ENCODE data around the gene FAHD2A.
"Not testable (repeated sequence)": the region's sequence is repeated elsewhere in the genome, so short reads cannot be mapped to it uniquely, and the experiment has no call there.

Gene FAHD2A

GRCh38 chr2:95376311-95377215 is 25.9 kb upstream of the FAHD2A start:
- DNase-seq (ENCODE audit: low spot score), result no peak

DNA sequence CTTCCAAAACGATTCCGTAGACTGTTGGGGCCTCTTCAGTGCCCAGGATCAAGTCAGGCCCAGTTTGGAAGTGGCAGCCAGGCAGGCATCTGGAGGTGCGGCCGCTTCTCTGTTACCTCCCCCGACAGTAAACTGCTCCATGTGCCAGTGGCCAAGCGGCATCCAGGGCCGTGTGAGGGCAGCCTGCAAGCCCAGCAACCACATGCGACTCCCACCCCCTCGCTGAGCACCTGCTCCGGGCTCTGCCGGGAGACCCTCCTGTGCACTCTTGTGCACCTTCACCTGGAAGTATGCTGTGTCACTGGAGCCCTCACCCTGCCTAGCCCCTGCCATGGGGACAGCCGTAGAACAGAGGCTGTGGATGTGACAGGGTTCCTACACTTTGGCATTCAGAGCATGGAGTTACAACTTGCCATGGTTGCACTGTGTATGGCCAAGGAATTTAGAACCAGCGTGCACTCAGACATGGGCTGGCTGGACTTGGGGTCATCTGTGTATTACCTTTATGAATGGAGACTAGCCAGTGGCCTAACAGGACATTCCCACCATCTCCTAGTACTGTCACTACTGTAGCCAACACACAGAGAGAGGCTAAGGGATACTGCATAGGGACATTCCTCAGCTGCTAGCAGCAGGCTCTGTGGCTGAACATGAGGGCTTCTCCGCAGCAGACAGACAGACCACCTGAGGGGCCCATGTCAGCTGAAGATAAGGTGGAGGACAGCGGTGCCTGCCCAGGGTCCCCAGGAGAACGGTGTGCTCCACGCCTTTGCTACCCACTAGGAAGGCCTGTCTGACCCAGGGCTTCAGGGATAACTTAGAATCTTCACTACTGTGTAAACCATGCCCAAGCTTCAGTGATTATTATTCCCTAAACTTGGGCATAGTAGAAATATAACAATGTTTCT is 25.0 kb upstream of the FAHD2A start:
- DNase-seq (ENCODE audit: low spot score), result no peak

- not testable (repeated sequence) for DNase-seq (ENCODE audit: low spot score)
These were observed 24.2 kb upstream of the FAHD2A start for GRCh38 chr2:95378281-95378680.

DNA sequence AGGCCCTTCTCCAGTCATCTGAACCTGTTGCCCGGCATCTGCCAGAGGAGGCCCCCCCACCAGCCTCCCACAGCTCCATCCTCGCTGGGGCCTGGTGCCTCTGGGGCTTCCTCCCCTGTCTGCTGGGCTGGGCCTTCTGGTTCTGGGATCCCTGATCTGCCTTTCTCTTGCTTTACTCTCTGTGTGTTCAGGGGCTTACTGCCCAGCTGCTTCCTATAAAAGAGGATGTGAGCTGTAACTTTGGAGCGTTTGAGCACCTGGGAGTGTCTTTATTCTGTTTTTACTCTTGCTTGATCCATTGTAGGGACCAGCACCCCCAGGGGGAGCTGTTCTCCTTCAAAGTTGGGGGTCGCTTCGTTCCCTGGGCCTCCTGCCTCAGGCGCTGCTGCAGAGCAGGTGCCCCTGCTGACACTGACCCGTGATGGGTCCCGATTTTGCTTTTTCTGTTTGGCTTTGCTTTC is 23.1 kb upstream of the FAHD2A start:
- DNase-seq (ENCODE audit: low spot score), result no peak

DNA sequence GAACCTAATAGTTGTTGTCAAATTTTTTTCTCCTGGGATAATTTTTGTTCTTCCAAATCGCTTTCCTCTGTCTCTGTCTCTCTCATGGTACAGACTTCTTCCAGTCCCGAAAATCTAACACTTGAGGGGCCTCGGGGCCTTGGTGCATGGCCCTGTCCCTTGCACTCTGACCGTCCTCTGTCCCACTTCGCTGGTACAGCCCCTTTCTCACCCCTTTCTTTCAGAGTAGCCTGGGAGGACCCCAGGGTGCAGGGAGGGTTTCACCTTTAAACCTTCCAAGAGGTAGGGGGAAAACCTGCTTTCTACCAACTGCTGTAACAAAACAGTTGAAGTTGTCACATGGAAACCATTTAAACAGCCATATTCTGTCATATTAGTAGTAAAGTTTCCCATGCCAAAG is 22.2 kb upstream of the FAHD2A start:
- DNase-seq (ENCODE audit: low spot score), result no peak

DNA sequence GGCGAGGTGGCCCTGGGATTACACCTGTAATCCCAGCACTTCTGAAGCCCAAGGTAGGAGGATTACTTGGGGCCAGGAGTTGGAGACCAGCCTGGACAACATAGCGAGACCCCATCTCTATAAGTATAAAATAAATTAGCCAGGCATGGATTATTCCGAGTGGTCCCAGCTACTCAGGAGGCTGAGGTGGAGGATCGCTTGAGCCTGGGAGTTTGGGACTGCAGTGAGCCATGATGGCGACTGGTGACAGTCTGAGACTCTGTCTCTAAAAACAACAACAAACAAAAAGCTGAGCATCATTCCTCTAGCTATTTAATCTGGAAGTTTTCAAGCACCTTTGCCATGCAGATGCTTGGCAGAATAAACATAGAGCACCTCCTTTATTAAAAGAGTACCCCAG is 21.8 kb upstream of the FAHD2A start:
- DNase-seq (ENCODE audit: low spot score), result no peak

GRCh38 chr2:95381212-95382191 is 21.0 kb upstream of the FAHD2A start:
- no peak for DNase-seq (ENCODE audit: low spot score)

DNA sequence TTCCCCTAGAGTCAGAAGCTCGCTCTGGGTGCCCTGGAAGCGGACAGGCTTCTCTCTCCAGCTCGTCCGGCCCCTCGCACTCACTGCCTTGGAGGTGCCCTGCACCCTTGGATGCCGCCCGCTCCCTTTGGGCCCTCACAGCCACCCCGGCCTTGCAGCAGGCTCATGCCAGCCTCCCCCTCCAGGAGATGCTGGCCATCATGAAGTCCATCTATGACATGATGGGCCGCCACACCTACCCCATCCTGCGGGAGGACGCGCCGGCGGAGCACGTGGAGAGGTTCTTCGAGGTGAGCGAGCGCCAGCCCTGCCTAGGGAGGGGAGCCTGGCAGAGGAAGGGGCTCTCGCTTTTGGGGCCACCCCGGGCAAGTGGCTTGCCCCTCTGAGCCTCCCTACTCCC is 20.3 kb upstream of the FAHD2A start:
- no peak for DNase-seq (ENCODE audit: low spot score)

DNA sequence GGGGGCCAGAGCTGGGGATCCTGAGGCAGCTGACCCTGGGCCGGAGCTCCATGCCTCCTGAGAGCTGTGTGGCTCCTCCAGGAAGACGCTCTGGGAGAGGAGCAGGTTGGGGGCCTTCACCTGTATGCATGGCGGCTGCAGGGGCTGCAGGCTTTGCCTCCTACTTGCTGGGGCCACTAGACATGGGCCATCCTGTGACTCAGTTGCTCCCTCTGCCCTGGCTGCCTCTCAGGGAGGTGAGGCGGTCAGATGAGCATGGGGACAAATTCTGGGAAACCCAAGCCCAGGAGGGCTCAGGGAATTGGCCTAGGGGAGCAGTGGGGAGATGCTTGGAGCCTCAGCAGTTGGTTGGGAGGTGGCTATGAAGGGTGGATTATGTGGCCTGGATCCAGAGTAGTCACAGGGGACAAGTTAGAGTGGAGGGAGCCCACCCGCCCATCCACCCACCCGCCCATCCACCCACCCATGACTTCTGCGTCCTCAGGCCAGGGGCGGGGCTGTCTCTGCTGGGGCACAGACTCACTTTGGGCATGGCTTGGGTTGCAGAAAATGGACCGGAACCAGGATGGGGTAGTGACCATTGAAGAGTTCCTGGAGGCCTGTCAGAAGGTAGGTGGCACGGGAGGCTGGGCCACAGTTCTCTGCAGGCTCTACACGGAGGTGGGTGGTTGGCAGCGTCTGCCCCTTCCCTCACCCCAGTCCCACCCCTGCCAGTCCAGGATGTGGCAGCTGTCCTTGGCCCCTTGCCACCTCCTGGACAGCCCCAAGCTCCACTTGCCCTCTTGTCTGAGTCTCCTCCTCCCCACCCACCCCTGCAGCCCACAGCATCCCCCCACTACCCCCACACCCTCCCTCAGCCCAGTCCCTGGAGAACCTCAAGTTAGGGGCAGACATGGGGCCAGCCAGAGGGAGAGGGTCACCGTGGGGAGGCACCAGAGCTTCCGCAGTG is 19.5 kb upstream of the FAHD2A start:
- no peak for DNase-seq (ENCODE audit: low spot score)

DNA sequence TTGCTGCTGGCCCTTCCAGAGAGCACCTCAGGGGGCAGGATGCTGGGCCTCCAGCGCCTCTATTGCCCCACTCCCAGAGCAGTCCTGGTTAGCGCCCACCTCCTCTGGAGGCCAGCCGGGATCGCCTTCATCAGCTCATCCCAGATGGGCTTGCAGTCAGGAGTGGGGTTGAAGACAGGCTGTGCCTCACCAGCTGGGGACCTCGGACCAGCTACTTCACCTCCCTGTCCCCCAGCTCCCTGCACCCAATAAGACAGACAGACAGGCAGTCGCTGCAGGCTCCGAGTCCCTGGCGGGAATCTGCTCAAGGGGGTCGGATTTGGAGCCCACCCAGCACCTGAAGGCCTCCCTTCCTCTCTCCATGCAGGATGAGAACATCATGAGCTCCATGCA is 18.9 kb upstream of the FAHD2A start:
- DNase-seq (ENCODE audit: low spot score), result no peak

DNA sequence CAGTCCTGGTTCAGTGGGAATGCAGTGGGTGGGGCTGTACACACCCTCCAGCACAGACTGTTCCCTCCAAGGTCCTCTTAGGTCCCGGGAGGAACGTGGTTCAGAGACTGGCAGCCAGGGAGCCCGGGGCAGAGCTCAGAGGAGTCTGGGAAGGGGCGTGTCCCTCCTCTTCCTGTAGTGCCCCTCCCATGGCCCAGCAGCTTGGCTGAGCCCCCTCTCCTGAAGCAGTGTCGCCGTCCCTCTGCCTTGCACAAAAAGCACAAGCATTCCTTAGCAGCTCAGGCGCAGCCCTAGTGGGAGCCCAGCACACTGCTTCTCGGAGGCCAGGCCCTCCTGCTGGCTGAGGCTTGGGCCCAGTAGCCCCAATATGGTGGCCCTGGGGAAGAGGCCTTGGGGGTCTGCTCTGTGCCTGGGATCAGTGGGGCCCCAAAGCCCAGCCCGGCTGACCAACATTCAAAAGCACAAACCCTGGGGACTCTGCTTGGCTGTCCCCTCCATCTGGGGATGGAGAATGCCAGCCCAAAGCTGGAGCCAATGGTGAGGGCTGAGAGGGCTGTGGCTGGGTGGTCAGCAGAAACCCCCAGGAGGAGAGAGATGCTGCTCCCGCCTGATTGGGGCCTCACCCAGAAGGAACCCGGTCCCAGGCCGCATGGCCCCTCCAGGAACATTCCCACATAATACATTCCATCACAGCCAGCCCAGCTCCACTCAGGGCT is 17.5 kb upstream of the FAHD2A start:
- no peak for DNase-seq (ENCODE audit: low spot score)

DNA sequence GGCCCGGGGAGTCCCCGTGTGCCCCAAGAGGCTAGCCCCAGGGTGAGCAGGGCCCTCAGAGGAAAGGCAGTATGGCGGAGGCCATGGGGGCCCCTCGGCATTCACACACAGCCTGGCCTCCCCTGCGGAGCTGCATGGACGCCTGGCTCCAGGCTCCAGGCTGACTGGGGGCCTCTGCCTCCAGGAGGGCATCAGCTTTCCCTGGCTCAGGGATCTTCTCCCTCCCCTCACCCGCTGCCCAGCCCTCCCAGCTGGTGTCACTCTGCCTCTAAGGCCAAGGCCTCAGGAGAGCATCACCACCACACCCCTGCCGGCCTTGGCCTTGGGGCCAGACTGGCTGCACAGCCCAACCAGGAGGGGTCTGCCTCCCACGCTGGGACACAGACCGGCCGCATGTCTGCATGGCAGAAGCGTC is 16.9 kb upstream of the FAHD2A start:
- DNase-seq (ENCODE audit: low spot score), result no peak

- DNase-seq (ENCODE audit: low spot score), result no peak
These were observed 16.5 kb upstream of the FAHD2A start for GRCh38 chr2:95386031-95386430.

DNA sequence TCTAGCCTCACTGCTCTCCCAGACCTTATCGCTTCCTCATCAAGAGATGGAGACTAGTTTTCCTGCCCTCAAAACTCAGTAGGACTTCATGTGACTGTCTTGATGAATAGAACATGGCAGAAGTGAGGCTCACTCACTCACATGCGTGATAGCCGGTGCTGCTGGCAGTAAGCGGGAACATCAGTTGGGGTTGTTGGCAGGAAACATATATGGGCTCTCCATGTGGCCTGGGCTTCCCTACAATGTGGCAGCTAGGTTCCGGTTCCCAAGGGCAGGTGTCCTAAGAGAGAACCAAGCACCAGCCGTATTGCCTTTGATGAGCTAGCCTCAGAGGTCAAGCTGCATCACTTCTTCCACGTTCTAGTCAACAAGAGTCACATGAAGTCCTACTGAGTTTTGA is 15.2 kb upstream of the FAHD2A start:
- no peak for DNase-seq (ENCODE audit: low spot score)

DNA sequence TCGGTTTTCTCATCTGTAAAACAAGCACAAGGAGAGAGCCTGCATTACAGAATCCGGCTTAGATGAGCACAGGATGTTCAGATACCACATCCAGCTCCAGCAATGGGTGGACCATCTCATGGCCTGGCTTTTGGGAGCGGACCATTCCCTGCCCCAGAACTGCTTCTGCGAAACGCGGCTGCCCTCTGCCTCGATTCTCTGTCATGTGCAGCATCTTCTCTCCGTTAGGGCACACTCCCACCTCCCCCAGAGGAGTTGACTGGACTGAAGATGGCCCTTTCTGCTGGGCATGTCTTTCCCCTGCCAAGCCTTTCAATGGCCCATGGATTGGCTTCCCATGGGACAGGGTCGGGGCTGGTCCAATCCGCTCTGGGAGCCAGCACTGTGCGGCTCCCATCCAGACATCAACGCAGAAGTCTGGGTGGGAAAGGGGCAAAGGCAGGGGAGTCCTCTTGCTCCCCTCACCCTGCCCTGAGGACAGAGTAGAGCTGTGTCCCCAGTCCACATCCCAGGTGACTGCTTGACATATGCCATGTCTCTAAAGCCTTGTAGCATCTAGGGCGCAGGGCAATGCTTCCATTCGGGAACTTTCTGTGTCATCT is 14.3 kb upstream of the FAHD2A start:
- no peak for DNase-seq (ENCODE audit: low spot score)

DNA sequence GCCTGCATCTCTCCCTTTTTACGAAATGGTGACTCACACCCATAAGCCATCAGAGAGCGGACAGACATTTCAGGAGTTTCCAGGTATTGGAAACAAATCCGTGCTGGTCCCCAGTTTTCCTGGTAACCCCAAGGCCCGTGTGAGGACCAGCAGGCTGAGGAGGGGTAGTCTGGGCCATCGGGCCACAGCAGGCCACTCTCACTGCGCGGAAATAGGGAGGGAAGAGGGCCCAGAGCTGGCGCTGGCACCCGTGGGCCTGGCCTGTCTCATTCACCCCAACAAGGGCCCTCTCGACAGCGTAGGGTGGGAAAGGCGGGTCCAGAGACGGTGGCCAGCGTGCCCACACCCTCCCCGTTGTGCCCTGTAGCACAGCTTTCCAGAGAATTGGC is 13.7 kb upstream of the FAHD2A start:
- DNase-seq (ENCODE audit: low spot score), result peak; percentile 1

GRCh38 chr2:95389245-95390119 is 13.0 kb upstream of the FAHD2A start:
- DNase-seq (ENCODE audit: low spot score), result peak; percentile 83

- DNase-seq (ENCODE audit: low spot score), result no peak
These were observed 12.1 kb upstream of the FAHD2A start for GRCh38 chr2:95390272-95390880.

All from hepatic stellate cell (primary cell).